Stimulated activated CD4-positive, alpha-beta T cell treated with anti-CD3 and anti-CD28 coated beads, Interleukin-4, amount 100 ng/mL, for 48 hours (primary cell): ENCODE data around the gene SDK2.

Experiments
- DNase-seq, 2 donors: peaks; one replicate each; pipeline ENCODE4 v3.0.0-alpha.2; 2020; ENCODE audit warnings: low read depth in 2 of 2

SDK2 gene

DNA sequence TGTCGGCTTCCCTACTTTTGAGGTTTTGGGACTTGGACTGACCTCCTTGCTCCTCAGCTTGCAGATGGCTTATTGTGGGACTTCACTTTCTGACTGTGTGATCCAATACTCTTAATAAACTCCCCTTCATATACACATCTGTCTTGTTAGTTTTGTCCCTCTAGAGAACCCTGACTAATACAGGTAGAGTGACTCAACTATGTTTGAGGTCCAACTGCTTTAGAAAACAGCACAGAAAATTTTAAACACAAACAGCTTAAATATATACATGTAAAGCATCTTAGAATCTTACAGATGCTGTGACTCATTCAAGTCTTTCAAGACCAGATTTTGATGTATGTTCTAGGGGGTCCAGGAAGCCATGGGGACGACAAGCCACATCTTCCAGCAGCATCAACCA, 11.7 kb downstream of the SDK2 start:
- no peak for DNase-seq

GRCh38 chr17:73630965-73631595, 13.2 kb downstream of the SDK2 start:
- no peak for DNase-seq

DNA sequence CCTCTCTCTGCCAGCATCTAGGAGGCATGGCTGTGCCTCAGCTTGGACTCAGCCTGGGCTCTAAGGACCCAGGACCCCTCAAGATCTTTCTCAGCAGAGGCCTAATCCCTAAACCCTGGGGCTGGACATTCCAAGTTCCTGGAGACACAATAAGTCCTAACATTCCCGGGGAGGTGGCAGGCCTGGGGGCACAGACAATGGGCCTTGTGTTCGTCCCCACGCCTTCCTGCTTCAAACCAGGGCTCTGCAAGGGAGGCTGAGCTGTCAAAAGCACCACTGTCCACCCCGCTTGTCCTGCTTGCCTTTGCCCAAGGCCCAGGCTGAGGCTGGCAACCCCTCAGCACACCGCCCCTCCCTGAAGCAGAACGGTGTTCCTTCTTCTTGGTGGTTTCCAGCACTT, 13.7 kb downstream of the SDK2 start:
- no peak for DNase-seq

GRCh38 chr17:73628642-73629552, 15.3 kb downstream of the SDK2 start:
- DNase-seq, result no peak

DNA sequence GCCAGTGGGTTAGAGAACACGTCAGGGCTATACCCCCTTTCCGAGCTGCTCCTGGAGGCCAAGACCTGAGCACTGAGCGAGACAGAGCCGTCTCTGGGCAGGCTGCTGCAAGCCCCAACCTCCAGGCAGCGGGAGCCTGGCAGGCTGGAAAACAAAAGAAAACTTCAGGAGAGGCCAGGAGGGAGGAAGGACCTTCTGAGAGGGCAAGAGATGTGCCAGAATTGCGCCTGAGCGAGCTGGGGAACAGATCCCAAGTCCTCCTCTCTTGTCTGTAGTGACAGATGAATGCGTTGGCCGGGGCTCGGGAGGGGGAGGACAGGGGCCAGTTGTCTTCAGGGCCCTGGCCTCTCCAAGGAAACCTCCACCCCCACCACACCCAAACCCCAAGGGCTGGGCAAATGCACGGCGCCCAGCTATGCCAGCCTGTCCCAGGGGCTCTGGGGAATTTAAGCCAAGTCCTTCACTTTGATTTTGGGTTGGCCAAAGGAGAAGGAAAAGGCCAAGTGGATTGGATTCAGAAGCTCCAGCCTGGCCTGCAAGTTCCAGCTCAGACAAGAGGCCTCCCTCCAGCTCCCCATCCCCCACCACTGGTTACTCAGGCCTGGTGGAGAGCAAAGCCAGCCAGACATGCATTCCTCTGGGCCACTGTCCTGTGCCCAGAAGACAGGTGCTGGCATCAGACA, 18.1 kb downstream of the SDK2 start:
- DNase-seq, result no peak

DNA sequence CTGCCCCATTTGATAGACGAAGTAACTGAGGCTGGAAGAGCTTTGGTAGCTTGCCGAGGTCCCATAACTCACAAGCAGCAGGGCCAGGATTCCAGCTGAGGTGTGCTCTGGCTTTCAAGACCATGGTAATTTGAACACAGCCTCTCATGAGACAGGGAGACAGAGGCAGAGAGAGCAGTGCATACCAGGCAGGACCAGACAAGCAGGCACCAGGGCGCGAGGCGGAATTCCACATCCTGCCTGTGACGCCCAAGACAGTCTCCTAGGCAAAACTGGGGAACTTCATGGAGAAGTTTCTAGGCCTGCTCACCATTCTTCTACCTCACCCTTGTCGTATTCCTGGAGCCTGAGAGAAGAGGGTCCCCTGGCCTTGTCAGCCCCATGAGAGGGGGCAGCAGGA, 19.2 kb downstream of the SDK2 start:
- no peak for DNase-seq

- DNase-seq, result no peak
These were observed 19.7 kb downstream of the SDK2 start for GRCh38 chr17:73624496-73624988.

GRCh38 chr17:73623818-73624217, 20.4 kb downstream of the SDK2 start:
- no peak for DNase-seq

GRCh38 chr17:73623247-73623646, 21.0 kb downstream of the SDK2 start:
- no peak for DNase-seq

- no peak for DNase-seq
These were observed 21.9 kb downstream of the SDK2 start for GRCh38 chr17:73622381-73622780.

- DNase-seq, result no peak
These were observed 22.6 kb downstream of the SDK2 start for GRCh38 chr17:73621685-73622084.

GRCh38 chr17:73620414-73620813, 23.8 kb downstream of the SDK2 start:
- no peak for DNase-seq

DNA sequence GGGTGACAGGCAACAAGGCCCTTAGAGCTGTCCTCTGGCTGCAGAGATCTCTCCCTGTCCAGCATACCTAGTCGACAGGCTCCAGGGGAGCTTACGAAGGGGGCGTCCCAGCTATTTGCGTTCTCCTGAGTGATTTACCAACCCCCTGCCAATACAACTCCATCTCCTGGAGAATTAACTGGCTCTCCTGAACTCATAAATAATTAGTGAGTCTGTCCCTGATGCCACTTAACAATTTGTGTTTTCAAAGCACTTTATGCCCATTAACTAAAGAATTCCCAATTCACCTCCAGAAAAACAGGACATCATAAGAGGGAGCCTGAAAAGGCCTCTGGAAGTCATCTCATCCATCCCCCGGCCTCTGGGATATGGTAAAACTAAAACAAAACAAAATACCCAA, 26.7 kb downstream of the SDK2 start:
- no peak for DNase-seq

DNA sequence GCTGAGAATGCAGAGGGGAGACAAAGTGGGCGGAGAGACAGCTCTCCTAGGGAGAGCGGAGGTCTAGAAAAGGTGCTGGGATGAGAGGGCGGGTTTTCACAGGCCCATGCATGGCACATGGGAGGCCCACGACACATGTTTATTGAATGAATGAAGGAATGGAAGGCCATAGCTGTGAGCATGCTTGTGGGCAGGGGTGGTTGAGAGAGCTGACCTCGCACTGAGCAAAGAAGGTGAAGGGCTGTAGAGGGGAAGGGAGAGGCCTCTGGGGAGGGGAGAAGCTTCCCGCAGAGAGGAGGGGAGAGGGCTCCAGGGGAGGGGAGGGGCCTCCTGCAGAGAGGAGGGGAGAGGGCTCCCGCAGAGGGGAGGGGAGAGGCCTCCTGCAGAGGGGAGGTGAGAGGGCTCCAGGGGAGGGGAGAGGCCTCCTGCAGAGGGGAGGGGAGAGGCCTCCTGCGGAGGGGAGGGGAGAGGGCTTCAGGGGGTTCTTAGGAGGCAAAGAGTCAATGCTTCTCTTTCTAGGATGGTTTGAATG, 27.3 kb downstream of the SDK2 start:
- DNase-seq, result no peak

GRCh38 chr17:73616120-73616872, 27.9 kb downstream of the SDK2 start:
- DNase-seq, result no peak

- DNase-seq, result no peak
These were observed 30.0 kb downstream of the SDK2 start for GRCh38 chr17:73614256-73614655.

DNA sequence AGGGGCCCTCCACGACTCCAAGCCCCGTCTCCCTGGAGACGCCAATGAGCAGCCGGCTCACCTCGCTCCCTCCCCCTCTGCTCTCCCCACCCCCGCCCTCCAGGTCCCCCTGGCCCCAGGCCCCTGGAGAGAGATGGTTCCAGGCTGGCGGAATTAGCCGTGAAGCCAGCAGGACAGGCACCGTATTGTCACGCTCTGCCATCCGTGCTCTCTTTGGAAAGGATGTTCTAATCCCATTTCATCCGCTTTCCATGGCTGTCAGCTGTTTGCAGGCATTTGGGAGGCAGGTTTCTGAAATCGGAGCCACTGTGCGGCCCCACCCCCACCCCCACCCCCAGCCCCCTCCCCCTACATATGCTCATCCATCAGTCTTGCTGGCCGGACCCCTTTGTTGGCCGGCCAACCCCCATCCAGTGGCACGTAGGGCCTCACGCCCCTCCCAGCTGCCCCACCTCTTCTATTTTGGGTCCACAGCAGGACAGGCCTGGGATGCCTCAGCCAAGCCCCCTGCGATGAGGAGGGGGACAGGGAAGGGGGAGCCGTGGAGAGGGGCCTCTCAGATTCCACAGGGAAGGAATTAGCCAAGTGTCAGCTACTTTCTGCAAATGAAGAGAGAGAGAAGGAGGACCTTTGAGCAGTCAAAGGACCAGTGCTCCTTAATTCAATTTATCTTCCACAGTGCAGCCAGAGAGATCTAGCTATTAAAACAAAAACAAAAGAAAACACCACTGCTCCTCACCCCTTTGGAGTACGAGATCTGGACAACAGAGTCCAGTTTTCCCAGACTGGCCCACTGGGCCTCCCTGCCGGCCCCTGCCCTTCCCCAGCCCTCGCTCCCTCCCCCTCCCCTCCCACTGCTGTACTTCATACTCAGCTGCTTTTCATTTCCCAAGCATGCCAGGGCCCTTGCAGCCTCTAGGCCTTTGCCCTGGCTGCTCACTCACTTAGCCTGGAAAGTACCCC, 30.7 kb downstream of the SDK2 start:
- no peak for DNase-seq

GRCh38 chr17:73612031-73612472, 32.2 kb downstream of the SDK2 start:
- no peak for DNase-seq

- no peak for DNase-seq
These were observed 32.6 kb downstream of the SDK2 start for GRCh38 chr17:73611630-73612029.

- no peak for DNase-seq
These were observed 33.8 kb downstream of the SDK2 start for GRCh38 chr17:73610331-73610911.
